Transverse colon (tissue), 4 donors: ENCODE results near the gene PEG3.

Experiments used
- CTCF ChIP-seq, 5 experiments: fragments of 200-600 bp in 3 of 5; fragments of 450-650 bp in 2 of 5; sonication (generic) in 3 of 5; IDR thresholded peaks; 1 replicate in 2 of 5; 2 replicates in 3 of 5; pipeline ENCODE4 v1.5.1; 2016 to 2017; ENCODE audit warnings: antibody characterized with exemption in 5 of 5, inconsistent platforms in 3 of 5, mild to moderate bottlenecking in 2 of 5, moderate library complexity in 1 of 5
- EP300 ChIP-seq: sonication (generic); formaldehyde crosslinking; IDR thresholded peaks from one replicate; pipeline ENCODE4 v1.6.1; 2017; ENCODE audit warnings: antibody characterized with exemption, low read depth
- POLR2A ChIP-seq: fragments of 450-650 bp; IDR thresholded peaks from one replicate; pipeline ENCODE4 v1.6.1; 2016; ENCODE audit warnings: antibody characterized with exemption, mild to moderate bottlenecking, moderate library complexity
- POLR2AphosphoS5 ChIP-seq, 3 donors: sonication (generic); formaldehyde crosslinking; IDR thresholded peaks; one replicate each; pipeline ENCODE4 v1.6.1; 2016; ENCODE audit warnings: antibody characterized with exemption in 3 of 3

DNA sequence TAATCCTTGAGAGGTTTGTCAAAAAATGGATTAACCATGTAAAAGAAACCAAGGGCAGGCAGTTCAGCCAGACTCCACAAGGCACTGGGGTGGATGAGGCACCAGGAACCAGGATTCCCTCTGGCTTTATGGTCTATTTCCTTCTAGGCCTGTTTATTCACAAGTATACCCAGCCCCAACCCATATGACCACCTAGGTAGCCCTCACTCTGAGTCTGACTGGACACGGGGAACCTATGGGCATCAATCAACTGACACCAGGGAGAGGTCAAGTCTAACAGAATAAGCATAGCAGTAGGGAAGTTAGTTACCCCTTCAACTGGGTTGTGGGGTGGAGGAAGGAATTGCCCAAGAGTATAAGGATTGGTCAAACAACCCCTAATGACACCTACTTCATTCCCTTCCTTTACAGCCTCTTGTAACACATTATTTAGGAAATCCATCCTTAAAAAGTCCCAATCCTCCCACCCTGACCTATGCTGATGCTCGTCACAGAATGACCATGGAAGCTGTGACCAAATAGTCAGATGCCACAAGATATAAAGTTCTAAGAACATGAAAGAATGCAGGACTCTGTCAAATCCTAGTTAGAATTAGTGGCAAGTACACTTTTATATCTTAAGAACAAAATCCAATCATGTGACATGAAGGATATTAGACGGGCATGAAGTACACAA is 31.7 kb downstream of the PEG3 start:
- TF ChIP-seq CTCF (IDR thresholded peaks at IDR 0.05) (no peak), EP300 (no peak), POLR2AphosphoS5 (IDR thresholded peaks at IDR 0.05) (no peak), POLR2A (no peak)
